GM21360 (cell line): ENCODE measurements around the gene UPF3A.
"Not testable (repeated sequence)": the region's sequence is repeated elsewhere in the genome, so short reads cannot be mapped to it uniquely, and the experiment has no call there.

Source experiments
- ATAC-seq: cut with Tn5 transposase; IDR thresholded peaks from one replicate; pipeline ENCODE4 v1.9.1; 2021; ENCODE audit warnings: mild to moderate bottlenecking, moderate library complexity; ENCODE audit not compliant: unreplicated experiment

Gene UPF3A

GRCh38 chr13:114261328-114261965 is 20.0 kb upstream of the UPF3A start:
- no peak for ATAC-seq

- ATAC-seq, result no peak
Observed at GRCh38 chr13:114263578-114263977, 17.8 kb upstream of the UPF3A start.

- not testable (repeated sequence) for ATAC-seq
Observed at GRCh38 chr13:114264313-114264712, 17.1 kb upstream of the UPF3A start.

GRCh38 chr13:114264886-114265611 is 16.4 kb upstream of the UPF3A start:
- no peak for ATAC-seq

- ATAC-seq, result no peak
Observed at GRCh38 chr13:114266241-114266640, 15.2 kb upstream of the UPF3A start.

- ATAC-seq, result no peak
Observed at GRCh38 chr13:114268344-114269280, 12.8 kb upstream of the UPF3A start.

- ATAC-seq, result no peak
Observed at GRCh38 chr13:114269281-114269770, 12.1 kb upstream of the UPF3A start.

- no peak for ATAC-seq
Observed at GRCh38 chr13:114272977-114273376, 8.4 kb upstream of the UPF3A start.

GRCh38 chr13:114275304-114275703 is 6.1 kb upstream of the UPF3A start:
- no peak for ATAC-seq

GRCh38 chr13:114279146-114279545 is 2.3 kb upstream of the UPF3A start:
- no peak for ATAC-seq

- ATAC-seq, result no peak
Observed at GRCh38 chr13:114279758-114280355, 1.5 kb upstream of the UPF3A start.

GRCh38 chr13:114282041-114282670 is 755 bp downstream of the UPF3A start:
- ATAC-seq, result peak; percentile 39

GRCh38 chr13:114283576-114283975 is 2.2 kb downstream of the UPF3A start:
- ATAC-seq, result no peak

- ATAC-seq, result no peak
Observed at GRCh38 chr13:114284680-114285079, 3.3 kb downstream of the UPF3A start.

GRCh38 chr13:114285166-114285808 is 3.9 kb downstream of the UPF3A start:
- ATAC-seq, result no peak

GRCh38 chr13:114286808-114287207 is 5.4 kb downstream of the UPF3A start:
- no peak for ATAC-seq

GRCh38 chr13:114288157-114288591 is 6.8 kb downstream of the UPF3A start:
- no peak for ATAC-seq

- ATAC-seq, result no peak
Observed at GRCh38 chr13:114296448-114296847, 15.0 kb downstream of the UPF3A start.

GRCh38 chr13:114296902-114297301 is 15.5 kb downstream of the UPF3A start:
- ATAC-seq, result no peak

- no peak for ATAC-seq
Observed at GRCh38 chr13:114298866-114299265, 17.5 kb downstream of the UPF3A start.
